BE2C (cell line): ENCODE results near the gene KCTD20.

ENCODE experiments used
- DNase-seq: peaks from one replicate; pipeline ENCODE4 v3.0.0-alpha.2; 2020
- H3K27me3 ChIP-seq: fragments of 250-450 bp; sonication (Bioruptor Pico); 2 replicates; pipeline ENCODE4 v1.5.1; 2020; ENCODE audit warnings: mild to moderate bottlenecking
- H3K36me3 ChIP-seq: fragments of 250-450 bp; sonication (Bioruptor Pico); 2 replicates; pipeline ENCODE4 v1.5.1; 2020; ENCODE audit warnings: mild to moderate bottlenecking
- H3K4me1 ChIP-seq: fragments of 250-450 bp; sonication (Bioruptor Pico); 2 replicates; pipeline ENCODE4 v1.5.1; 2020
- H3K4me3 ChIP-seq: 2 replicates; pipeline ENCODE4 v1.5.1; 2011; ENCODE audit warnings: low read depth, low read length
- H3K9me3 ChIP-seq: fragments of 250-450 bp; sonication (Bioruptor Pico); 2 replicates; pipeline ENCODE4 v1.5.1; 2020
- TF ChIP-seq, protein P1 (sequence below): IDR thresholded peaks from 2 replicates; pipeline ENCODE4 v1.5.1; 2012; ENCODE audit warnings: mild to moderate bottlenecking, low read depth, low read length

KCTD20 gene

DNA sequence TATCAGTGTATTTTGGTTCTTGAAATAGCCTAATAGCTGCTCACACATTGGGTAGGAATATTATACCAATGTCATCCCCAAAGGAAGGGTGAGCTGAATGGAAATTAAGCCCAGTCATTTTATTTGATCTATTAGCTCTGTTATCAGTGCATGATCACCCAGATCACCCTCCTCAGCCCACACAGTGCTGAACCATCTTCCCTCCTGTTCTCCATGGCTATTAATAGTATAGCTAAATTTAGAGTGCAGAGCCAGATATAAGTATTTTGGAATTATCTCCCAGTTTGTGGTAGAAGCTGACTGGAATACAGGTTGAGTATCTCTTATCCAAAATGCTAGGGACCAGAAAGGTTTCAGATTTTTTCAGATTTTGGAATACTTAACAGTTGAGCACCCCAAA lies 45.4 kb downstream of the KCTD20 start:
- H3K36me3 ChIP-seq: peaks cover 49% of the 10 kb centered on the region
- H3K4me1 ChIP-seq: no peaks in the 10 kb centered on the region
- no peaks in the 10 kb centered on the region for H3K27me3 ChIP-seq
- no peaks in the 10 kb centered on the region for H3K9me3 ChIP-seq
- DNase-seq: no peak
- H3K4me3 ChIP-seq: no peak overlapping the region
- TF ChIP-seq, protein P1, sequence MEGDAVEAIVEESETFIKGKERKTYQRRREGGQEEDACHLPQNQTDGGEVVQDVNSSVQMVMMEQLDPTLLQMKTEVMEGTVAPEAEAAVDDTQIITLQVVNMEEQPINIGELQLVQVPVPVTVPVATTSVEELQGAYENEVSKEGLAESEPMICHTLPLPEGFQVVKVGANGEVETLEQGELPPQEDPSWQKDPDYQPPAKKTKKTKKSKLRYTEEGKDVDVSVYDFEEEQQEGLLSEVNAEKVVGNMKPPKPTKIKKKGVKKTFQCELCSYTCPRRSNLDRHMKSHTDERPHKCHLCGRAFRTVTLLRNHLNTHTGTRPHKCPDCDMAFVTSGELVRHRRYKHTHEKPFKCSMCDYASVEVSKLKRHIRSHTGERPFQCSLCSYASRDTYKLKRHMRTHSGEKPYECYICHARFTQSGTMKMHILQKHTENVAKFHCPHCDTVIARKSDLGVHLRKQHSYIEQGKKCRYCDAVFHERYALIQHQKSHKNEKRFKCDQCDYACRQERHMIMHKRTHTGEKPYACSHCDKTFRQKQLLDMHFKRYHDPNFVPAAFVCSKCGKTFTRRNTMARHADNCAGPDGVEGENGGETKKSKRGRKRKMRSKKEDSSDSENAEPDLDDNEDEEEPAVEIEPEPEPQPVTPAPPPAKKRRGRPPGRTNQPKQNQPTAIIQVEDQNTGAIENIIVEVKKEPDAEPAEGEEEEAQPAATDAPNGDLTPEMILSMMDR: no peak

DNA sequence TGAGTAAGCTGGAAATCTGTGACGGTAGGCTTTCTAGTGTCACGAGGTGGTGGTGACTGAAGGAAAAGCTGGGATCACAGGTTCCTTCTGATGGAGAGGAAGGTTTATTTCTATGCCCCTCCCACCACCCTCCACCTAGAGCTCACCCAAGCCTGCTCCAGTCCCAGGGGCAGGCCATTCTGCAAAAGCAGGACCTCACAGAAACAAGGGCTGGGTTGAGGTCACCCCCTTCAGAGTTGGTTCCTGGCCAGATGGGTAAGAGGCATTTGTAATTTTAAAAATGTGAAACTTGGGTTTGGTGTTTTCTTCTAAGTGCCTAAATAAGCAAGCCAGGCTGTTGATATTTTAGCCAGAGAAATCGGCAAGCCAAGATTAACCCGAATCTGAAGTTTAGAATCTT lies 46.6 kb downstream of the KCTD20 start:
- TF ChIP-seq, protein P1: no peak
- H3K27me3 ChIP-seq: no peaks in the 10 kb centered on the region
- peaks cover 41% of the 10 kb centered on the region for H3K36me3 ChIP-seq
- no peaks in the 10 kb centered on the region for H3K9me3 ChIP-seq
- no peak overlapping the region for H3K4me3 ChIP-seq
- no peak for DNase-seq
- no peaks in the 10 kb centered on the region for H3K4me1 ChIP-seq

DNA sequence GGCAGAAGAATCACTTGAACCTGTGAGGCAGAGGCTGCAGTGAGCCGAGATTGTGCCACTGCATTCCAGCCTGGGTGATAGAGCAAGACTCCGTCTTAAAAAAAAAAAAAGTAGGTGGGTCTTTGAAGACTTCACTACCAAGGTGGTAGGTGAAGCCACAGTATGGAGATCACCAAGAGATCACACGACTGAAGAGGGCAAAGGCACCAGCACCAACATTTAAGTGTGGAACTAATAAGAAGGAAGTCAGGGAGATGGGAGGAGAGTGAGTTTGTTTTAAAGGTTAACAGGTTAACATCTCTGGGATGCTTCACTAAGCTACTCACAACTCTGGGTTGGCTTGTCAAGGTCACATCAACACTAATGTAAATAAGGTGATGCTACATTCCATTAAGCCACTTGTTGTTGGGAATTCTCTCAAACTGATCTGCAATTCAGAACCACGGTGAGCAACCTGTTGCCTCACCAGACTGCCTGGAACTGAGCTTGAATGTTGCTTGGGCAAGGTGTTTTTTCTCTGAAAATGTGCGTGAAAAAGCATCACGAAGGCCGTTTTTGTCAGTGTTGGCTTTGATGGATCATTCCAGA lies 48.7 kb downstream of the KCTD20 start:
- no peak overlapping the region for H3K4me3 ChIP-seq
- no peak for DNase-seq
- H3K4me1 ChIP-seq: no peaks in the 10 kb centered on the region
- H3K36me3 ChIP-seq: peaks cover 32% of the 10 kb centered on the region
- H3K27me3 ChIP-seq: no peaks in the 10 kb centered on the region
- TF ChIP-seq, protein P1: no peak
- H3K9me3 ChIP-seq: no peaks in the 10 kb centered on the region

DNA sequence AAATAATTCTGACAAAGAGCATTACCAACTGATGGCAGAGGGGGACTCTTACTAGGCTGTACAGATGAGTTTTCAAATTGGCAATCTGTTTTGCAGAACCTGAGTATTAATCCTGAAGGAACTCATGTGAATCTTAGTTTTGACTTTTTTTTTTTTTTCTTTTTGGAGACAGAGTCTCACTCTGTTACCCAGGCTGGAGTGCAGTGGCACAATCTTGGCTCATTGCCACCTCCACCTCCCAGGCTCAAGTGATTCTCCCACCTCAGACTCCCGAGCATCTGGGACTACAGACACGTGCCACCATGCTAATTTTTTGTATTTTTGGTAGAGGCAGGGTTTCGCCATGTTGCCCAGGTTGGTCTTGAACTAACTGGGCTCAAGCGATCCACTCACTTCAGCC lies 49.3 kb downstream of the KCTD20 start:
- TF ChIP-seq, protein P1: no peak

DNA sequence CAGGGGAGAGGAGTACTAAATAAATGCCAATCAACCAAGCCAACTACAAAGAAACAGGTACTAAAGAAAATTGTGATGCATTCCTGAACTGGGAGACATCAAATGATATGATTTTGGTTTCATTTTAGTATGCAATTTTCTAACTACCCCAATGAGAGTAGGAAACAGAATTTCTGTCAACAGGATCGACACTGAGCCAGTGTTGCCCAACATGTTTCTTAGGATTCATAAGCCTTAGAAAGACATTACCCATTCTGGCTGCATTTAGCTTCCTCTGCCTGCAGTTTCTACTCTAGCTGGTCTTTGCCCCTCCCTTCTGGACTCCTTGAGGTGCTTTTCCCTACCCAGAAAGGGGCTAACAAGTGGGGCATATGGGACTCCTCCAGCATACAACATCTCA lies 49.8 kb downstream of the KCTD20 start:
- Histone ChIP-seq H3K9me3 (no peaks in the 10 kb centered on the region), H3K4me1 (no peaks in the 10 kb centered on the region), H3K27me3 (no peaks in the 10 kb centered on the region), H3K36me3 (peaks cover 22% of the 10 kb centered on the region), H3K4me3 (no peak overlapping the region)
- TF ChIP-seq, protein P1: no peak
- no peak for DNase-seq

More for the DNA sequence above, 49.3 kb downstream of the KCTD20 start:
- Histone ChIP-seq H3K36me3 (peaks cover 27% of the 10 kb centered on the region), H3K4me1 (no peaks in the 10 kb centered on the region), H3K27me3 (no peaks in the 10 kb centered on the region), H3K9me3 (no peaks in the 10 kb centered on the region), H3K4me3 (no peak overlapping the region)
- DNase-seq: peak; percentile 19

DNA sequence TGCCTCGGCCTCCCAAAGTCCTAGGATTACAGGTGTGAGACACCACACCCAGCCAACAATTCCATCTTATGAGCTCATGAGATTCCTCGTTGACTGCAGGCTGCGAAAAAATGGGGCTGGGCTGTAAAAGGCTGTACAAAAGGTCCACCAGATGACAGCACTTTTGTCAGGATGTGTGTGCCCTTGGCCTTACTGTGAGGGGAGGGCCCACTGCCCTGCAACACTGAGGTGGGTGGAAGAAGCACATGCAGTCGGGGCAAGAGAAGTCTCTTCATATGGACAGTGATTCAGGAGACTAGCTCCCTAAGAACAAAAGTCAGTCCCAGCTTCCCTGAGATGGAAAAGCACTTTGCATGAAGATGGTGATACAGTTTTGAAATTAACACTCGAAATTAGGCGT lies 50.5 kb downstream of the KCTD20 start:
- Histone ChIP-seq H3K9me3 (no peaks in the 10 kb centered on the region), H3K36me3 (peaks cover 15% of the 10 kb centered on the region), H3K4me1 (no peaks in the 10 kb centered on the region), H3K4me3 (no peak overlapping the region), H3K27me3 (no peaks in the 10 kb centered on the region)
- DNase-seq: no peak
- TF ChIP-seq, protein P1: no peak
